Endothelial cell of umbilical vein (primary cell): ENCODE data around the gene SLC38A2. TPM values are rescaled to one million over a fixed set of nuclear protein-coding genes. Genes with fewer than 3 reads are reported as not detected.

ENCODE experiments used
- BruUV-seq: library from RNA; stranded (reverse); fragments of 400-500 nt; replicated peaks from 2 replicates; lab custom pipeline; 2021; lab: Mats Ljungman, UMichigan
- CTCF ChIA-PET: fragments of 300-600, 350-600 bp; sonication (Branson Sonifier 250); formaldehyde crosslinking; loops from one replicate; lab custom pipeline; 2021; ENCODE audit warnings: antibody characterized with exemption, inconsistent platforms; lab: Charles Lee
- POLR2A ChIA-PET: fragments of 300-600, 350-600 bp; sonication (Branson Sonifier 250); formaldehyde crosslinking; loops from one replicate; lab custom pipeline; 2021; ENCODE audit warnings: antibody characterized with exemption, inconsistent platforms; lab: Charles Lee
- DNase-seq: peaks from one replicate; pipeline ENCODE4 v3.0.0-alpha.2; 2011; ENCODE audit warnings: low read depth, low spot score
- FAIRE-seq: peaks from 2 replicates; lab custom pipeline; 2011; peaks lifted over from hg19 to GRCh38; lab: Jason Lieb, UNC
- H2AFZ ChIP-seq: 2 replicates; pipeline ENCODE4 v1.6.0; 2012; ENCODE audit warnings: low read depth, low read length, control low read depth, inconsistent platforms
- H3K27ac ChIP-seq: 2 replicates; pipeline ENCODE4 v1.5.1; 2011; ENCODE audit warnings: low read depth, mild to moderate bottlenecking, control low read depth, low read length, moderate library complexity; ENCODE audit not compliant: insufficient read depth
- H3K27me3 ChIP-seq, 2 experiments: 2 replicates each; pipeline versions ENCODE4 v1.6.0 to v1.6.1; 2011; ENCODE audit warnings: low read length in 2 of 2, mixed read lengths in 1 of 2; ENCODE audit not compliant: control insufficient read depth in 2 of 2, insufficient read depth in 2 of 2
- H3K36me3 ChIP-seq, 2 experiments: 2 replicates in 1 of 2; 3 replicates in 1 of 2; pipeline ENCODE4 v1.5.1; 2011; ENCODE audit warnings: low read length in 2 of 2, mild to moderate bottlenecking in 1 of 2, moderate library complexity in 1 of 2; ENCODE audit not compliant: control insufficient read depth in 2 of 2, insufficient read depth in 2 of 2; ENCODE audit errors: extremely low read depth in 1 of 2
- H3K4me1 ChIP-seq: 3 replicates; pipeline ENCODE4 v1.5.1; 2011; ENCODE audit warnings: mild to moderate bottlenecking, low read length; ENCODE audit not compliant: control insufficient read depth, insufficient read depth; ENCODE audit errors: extremely low read depth
- H3K4me2 ChIP-seq: 2 replicates; pipeline ENCODE4 v1.6.1; 2011; ENCODE audit warnings: low read length, control low read depth, mixed read lengths; ENCODE audit not compliant: insufficient read depth
- H3K4me3 ChIP-seq, 3 experiments: fragments of 200-600 bp in 1 of 3; sonication (generic), shearing (Covaris generic) in 1 of 3; replicated peaks in 1 of 3; 2 replicates each; pipeline ENCODE4 v1.5.1; 2011 to 2016; ENCODE audit warnings: control low read depth in 3 of 3, low read length in 3 of 3, mild to moderate bottlenecking in 2 of 3, inconsistent platforms in 1 of 3, low read depth in 1 of 3, moderate library complexity in 1 of 3; ENCODE audit not compliant: insufficient read depth in 1 of 3
- H3K79me2 ChIP-seq: 2 replicates; pipeline ENCODE4 v1.6.0; 2012; ENCODE audit warnings: low read length, inconsistent platforms; ENCODE audit not compliant: control insufficient read depth, insufficient read depth
- H3K9ac ChIP-seq: replicated peaks from 2 replicates; pipeline ENCODE3; 2011; ENCODE audit warnings: low read length, control low read depth; ENCODE audit not compliant: insufficient read depth; ENCODE audit errors: extremely low read depth
- H3K9me1 ChIP-seq: replicated peaks from 3 replicates; pipeline ENCODE4 v1.6.0; 2011; ENCODE audit warnings: mild to moderate bottlenecking, low read length; ENCODE audit not compliant: control insufficient read depth, insufficient read depth; ENCODE audit errors: extremely low read depth
- H3K9me3 ChIP-seq: replicated peaks from 2 replicates; pipeline ENCODE4 v1.5.1; 2012; ENCODE audit warnings: low read length, inconsistent platforms; ENCODE audit not compliant: control insufficient read depth, insufficient read depth
- H4K20me1 ChIP-seq: replicated peaks from 2 replicates; pipeline ENCODE3; 2011; ENCODE audit warnings: mild to moderate bottlenecking, low read length; ENCODE audit not compliant: control insufficient read depth, insufficient read depth; ENCODE audit errors: extremely low read depth
- CTCF ChIP-seq, 2 donors: IDR thresholded peaks; 1 replicate in 1 of 2; 2 replicates in 1 of 2; pipeline ENCODE4 v1.5.1; 2011; ENCODE audit warnings: low read length in 2 of 2, mild to moderate bottlenecking in 2 of 2, moderate library complexity in 2 of 2, control low read depth in 1 of 2, inconsistent platforms in 1 of 2, low read depth in 1 of 2; ENCODE audit not compliant: insufficient read depth in 1 of 2; ENCODE audit errors: extremely low read depth in 1 of 2
- EZH2 ChIP-seq: IDR thresholded peaks from 2 replicates; pipeline ENCODE4 v1.6.1; 2012; ENCODE audit warnings: borderline replicate concordance, low read depth, mild to moderate bottlenecking, moderate library complexity, low read length, inconsistent platforms; ENCODE audit not compliant: severe bottlenecking
- FOS ChIP-seq: IDR thresholded peaks from 2 replicates; pipeline ENCODE4 v1.6.1; 2011; ENCODE audit warnings: mild to moderate bottlenecking, low read length, moderate library complexity, borderline replicate concordance; ENCODE audit not compliant: insufficient read depth
- MAX ChIP-seq: IDR thresholded peaks from 2 replicates; pipeline ENCODE4 v1.6.1; 2011; ENCODE audit not compliant: insufficient read depth, insufficient read length
- POLR2AphosphoS5 ChIP-seq: IDR thresholded peaks from 2 replicates; pipeline ENCODE4 v1.6.1; 2012; ENCODE audit warnings: low read depth, mild to moderate bottlenecking, control low read depth, low read length, moderate library complexity; ENCODE audit not compliant: insufficient read depth
- dilution Hi-C: fragments of 300-500 bp; cut with MboI; formaldehyde crosslinking; loops from one replicate; pipeline ENCODE4 v1.15.0; 2019; ENCODE audit warnings: low sequenced_read_pairs; ENCODE audit not compliant: extremely low pct_ligation_motif_present
- intact Hi-C: fragments of 100-400 bp; cut with micrococcal nuclease; formaldehyde crosslinking; loops from one replicate; pipeline ENCODE4 v1.10.0; 2022
- polyA plus RNA-seq, 4 experiments: library from polyadenylated mRNA; depleted of rRNA in 3 of 4; stranded (reverse) in 3 of 4; unstranded in 1 of 4; fragments of >200 nt; gene quantifications; 2 replicates each; pipeline versions ENCODE4 v1.2.1 to v1.2.3, GENCODE V29; 2011 to 2012; ENCODE audit warnings: missing spikeins in 1 of 4
- total RNA-seq: library from RNA; stranded (reverse); gene quantifications from 2 replicates; pipeline ENCODE4 v1.2.3, GENCODE V29; 2021

SLC38A2 gene
- total and polyA plus RNA-seq, 2 donors (not counting 3 experiments of a cell fraction or from before 2014, with no cell fraction given) = 267 to 427 TPM

- ChIA-PET CTCF (interaction anchor here (0.9 to 1.3 kb wide), 2 partner anchors 12 to 14 kb away, joined by 4 read pairs; no protein-coding TSS in a partner anchor), POLR2A (no interaction called here)
- Histone ChIP-seq H3K9ac (no peak overlapping the region), H3K27me3 (no peaks in the 10 kb centered on the region), H3K27ac (no peak overlapping the region), H3K4me2 (no peak overlapping the region), H3K36me3 (no peaks in the 10 kb centered on the region), H3K9me3 (no peaks in the 10 kb centered on the region), H3K79me2 (peaks cover 7% of the 10 kb centered on the region), H2AFZ (no peak overlapping the region), H3K9me1 (no peaks in the 10 kb centered on the region), H3K4me3 (no peak overlapping the region), H4K20me1 (no peaks in the 10 kb centered on the region), H3K4me1 (peaks cover 17% of the 10 kb centered on the region)
- DNase-seq (no peak), FAIRE-seq (no peak)
- dilution Hi-C loops = no loop called here
- no peak for TF ChIP-seq EZH2
- TF ChIP-seq POLR2AphosphoS5 = no peak
- TF ChIP-seq MAX = no peak
- no peak for TF ChIP-seq FOS
- TF ChIP-seq CTCF (IDR thresholded peaks at IDR 0.05; ENCODE audit: extremely low read depth in 1 of 2, insufficient read depth in 1 of 2, low read depth in 1 of 2, low read length in 2 of 2) = no peak
- intact Hi-C loops = no loop called here
- no TSS peak for BruUV-seq
Observed at GRCh38 chr12:46380022-46380796, 7.6 kb upstream of the SLC38A2 start.
